Progenitor cell of endocrine pancreas (in vitro differentiated cells): ENCODE results near the gene PHTF2. TPM values are rescaled to one million over a fixed set of nuclear protein-coding genes. Genes with fewer than 3 reads are reported as not detected.
A peak's percentile ranks its signal among the peaks of the same experiment; 100 is the strongest.

ENCODE experiments used
- DNase-seq: peaks from one replicate; pipeline ENCODE4 v3.0.0; 2021; ENCODE audit warnings: low spot score; ENCODE audit not compliant: unreplicated experiment
- H3K27ac Mint-ChIP-seq: 2 replicates; pipeline ENCODE4 v1.8.0; 2021; ENCODE audit warnings: mild to moderate bottlenecking, moderate library complexity, mixed read lengths
- H3K27me3 Mint-ChIP-seq: 2 replicates; pipeline ENCODE4 v1.8.0; 2021; ENCODE audit warnings: mixed read lengths
- H3K36me3 Mint-ChIP-seq: 2 replicates; pipeline ENCODE4 v1.8.0; 2022; ENCODE audit warnings: mixed read lengths; ENCODE audit not compliant: insufficient read depth
- H3K4me1 Mint-ChIP-seq: 2 replicates; pipeline ENCODE4 v1.8.0; 2021; ENCODE audit warnings: low read depth, mixed read lengths
- H3K4me3 Mint-ChIP-seq: 2 replicates; pipeline ENCODE4 v1.8.0; 2021; ENCODE audit warnings: low read depth, mild to moderate bottlenecking, moderate library complexity, mixed read lengths
- H3K9me3 Mint-ChIP-seq: 2 replicates; pipeline ENCODE4 v1.8.0; 2021; ENCODE audit warnings: low read depth, mixed read lengths
- total RNA-seq: library from RNA; stranded (reverse); gene quantifications from 2 replicates; pipeline ENCODE4 v1.2.1, GENCODE V29; 2021
- TF ChIP-seq, protein P1 (sequence below): fragments of 200-600 bp; sonication (generic); IDR thresholded peaks from one replicate; pipeline ENCODE4 v1.5.0; 2021; ENCODE audit warnings: antibody characterized with exemption, mild to moderate bottlenecking; ENCODE audit not compliant: unreplicated experiment

PHTF2 gene
- total RNA-seq, 1 donor from 2014 or later, result 13.0 TPM

DNA sequence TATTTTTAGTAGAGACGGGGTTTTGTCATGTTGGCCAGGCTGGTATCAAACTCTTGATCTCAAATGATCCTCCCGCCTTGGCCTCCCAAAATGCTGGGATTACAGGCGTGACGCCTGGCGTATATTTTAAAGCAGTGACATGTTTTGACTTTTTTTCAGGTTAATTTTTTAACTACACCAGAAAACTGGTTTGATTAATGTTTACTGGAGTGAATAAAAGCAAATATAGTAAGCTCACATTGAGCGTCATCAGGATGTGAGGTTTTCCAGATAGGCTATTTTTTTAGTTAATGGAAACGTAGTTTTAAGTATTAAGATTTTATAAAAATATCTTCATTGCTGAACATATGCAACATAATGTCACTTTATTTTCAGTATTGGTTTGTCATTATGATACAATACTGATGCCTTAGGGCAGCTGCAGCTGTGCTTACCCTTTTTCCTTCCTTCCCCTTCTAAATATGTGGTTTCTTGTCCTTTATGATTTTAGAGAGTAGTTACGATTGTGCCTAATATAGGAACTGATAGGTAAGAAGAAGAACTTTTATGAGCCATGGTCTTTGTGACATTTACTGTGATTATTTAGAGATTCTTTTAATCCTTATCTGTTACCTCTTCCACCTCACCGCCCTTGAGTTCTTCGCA lies 37.6 kb upstream of the PHTF2 start:
- Mint-ChIP-seq H3K27ac (no peak overlapping the region), H3K27me3 (no peaks in the 10 kb centered on the region), H3K9me3 (no peaks in the 10 kb centered on the region), H3K36me3 (no peaks in the 10 kb centered on the region), H3K4me3 (no peak overlapping the region), H3K4me1 (peaks cover 11% of the 10 kb centered on the region)
- no peak for DNase-seq
- TF ChIP-seq, protein P1, sequence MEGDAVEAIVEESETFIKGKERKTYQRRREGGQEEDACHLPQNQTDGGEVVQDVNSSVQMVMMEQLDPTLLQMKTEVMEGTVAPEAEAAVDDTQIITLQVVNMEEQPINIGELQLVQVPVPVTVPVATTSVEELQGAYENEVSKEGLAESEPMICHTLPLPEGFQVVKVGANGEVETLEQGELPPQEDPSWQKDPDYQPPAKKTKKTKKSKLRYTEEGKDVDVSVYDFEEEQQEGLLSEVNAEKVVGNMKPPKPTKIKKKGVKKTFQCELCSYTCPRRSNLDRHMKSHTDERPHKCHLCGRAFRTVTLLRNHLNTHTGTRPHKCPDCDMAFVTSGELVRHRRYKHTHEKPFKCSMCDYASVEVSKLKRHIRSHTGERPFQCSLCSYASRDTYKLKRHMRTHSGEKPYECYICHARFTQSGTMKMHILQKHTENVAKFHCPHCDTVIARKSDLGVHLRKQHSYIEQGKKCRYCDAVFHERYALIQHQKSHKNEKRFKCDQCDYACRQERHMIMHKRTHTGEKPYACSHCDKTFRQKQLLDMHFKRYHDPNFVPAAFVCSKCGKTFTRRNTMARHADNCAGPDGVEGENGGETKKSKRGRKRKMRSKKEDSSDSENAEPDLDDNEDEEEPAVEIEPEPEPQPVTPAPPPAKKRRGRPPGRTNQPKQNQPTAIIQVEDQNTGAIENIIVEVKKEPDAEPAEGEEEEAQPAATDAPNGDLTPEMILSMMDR, result no peak

DNA sequence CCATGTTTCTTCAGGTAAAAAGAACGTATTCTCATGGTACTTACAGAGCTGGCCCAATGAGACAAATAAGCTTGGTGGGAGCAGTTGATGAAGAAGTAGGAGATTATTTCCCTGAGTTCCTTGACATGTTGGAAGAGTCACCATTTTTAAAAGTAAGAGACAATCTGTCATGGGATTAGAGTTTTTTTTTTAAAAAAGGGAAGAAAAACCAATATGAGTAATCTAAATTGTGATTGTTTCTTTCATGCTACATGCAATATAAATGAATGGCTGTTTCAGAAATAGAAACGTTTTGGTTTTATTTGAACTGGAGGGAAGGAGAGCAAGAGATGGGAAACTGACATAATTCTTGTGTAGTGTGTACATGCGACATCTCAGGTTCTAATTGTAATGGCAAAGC lies 33.1 kb upstream of the PHTF2 start:
- no peak for DNase-seq
- Mint-ChIP-seq H3K4me1 (peaks cover 20% of the 10 kb centered on the region), H3K27me3 (no peaks in the 10 kb centered on the region), H3K27ac (peak overlapping the region; percentile 3), H3K9me3 (no peaks in the 10 kb centered on the region), H3K4me3 (no peak overlapping the region), H3K36me3 (peaks cover 6% of the 10 kb centered on the region)
- TF ChIP-seq, protein P1, result no peak

DNA sequence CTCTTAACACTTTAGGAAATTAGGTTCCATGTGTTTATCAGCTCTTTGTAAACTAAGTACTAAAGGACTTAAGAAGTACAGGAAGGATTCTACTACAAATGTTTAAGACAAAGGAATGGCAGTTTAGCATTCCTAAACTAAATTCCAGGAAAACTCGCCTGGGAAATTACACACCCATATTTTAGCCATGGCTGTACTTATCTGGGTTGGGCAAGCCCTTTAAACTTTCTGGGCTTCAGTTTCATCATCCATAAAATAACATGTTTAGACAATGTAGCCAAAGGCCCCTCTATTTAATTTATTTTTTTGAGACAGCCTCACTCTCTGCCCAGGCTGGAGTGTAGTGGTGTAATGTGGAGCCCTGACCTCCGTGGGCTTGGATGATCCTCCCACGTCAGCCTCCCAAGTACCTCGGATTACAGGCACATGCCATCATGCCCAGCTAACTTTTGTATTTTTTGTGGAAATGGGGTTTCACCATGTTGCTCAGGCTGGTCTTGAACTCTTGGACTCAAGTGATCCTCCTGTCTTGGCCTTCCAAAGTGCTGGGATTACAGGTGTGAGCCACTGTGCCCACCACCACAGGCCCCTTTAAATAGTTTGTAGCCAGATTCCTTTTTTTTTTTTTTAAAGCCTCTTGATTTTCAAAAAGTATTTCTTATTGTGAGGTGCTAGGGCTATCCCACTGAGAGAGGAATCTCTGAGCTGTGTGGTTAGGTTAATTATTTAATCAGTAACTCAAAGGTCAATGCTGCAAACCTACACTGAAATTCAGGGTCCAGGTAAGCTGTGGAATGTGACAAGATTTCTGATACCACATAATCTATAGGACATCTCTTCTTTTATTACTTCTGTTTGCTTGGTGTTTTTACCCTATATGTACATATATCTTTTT lies 32.4 kb upstream of the PHTF2 start:
- Mint-ChIP-seq H3K4me1 (peaks cover 19% of the 10 kb centered on the region), H3K9me3 (no peaks in the 10 kb centered on the region), H3K27ac (peak overlapping the region; percentile 17), H3K36me3 (peaks cover 7% of the 10 kb centered on the region), H3K4me3 (peak overlapping the region; percentile 24), H3K27me3 (no peaks in the 10 kb centered on the region)
- TF ChIP-seq, protein P1, result no peak
- no peak for DNase-seq

DNA sequence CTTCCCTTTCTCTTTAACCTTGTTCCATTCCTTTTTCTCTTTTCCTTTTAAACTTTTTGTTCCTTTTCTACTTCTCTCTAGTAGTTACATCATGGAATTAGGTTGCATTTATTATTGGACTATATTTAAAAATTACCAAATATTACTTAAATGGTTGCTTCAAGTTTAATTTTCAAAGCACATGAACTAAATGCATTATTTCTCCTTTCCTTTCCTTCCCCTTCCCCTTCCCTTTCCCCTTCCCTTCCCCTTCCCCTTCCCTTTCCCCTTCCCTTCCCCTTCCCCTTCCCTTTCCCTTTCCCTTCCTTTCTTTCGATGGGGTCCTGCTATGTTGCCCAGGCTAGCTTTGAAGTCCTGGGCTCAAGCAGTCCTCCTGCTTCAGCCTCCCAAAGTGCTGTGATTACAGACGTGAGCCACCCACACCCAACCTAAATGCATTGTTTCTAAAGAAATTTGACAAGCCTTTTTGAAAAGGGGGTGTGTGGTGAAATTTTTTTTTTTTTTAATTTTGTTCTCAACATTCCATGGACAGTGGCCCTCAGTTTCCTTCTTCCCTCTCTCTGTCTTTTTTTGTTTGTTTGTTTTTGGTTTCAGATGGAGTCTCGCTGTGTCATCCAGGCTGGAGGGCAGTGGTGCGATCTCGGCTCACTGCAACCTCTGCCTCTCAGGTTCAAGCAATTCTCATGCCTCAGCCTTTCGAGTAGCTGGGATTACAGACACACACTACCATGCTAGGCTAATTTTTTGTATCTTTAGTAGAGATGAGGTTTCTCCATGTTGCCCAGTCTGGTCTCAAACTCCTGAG lies 31.6 kb upstream of the PHTF2 start:
- Mint-ChIP-seq H3K9me3 (no peaks in the 10 kb centered on the region), H3K4me3 (peak overlapping the region; percentile 51), H3K4me1 (peaks cover 17% of the 10 kb centered on the region), H3K27me3 (no peaks in the 10 kb centered on the region), H3K27ac (peak overlapping the region; percentile 90), H3K36me3 (peaks cover 7% of the 10 kb centered on the region)
- no peak for DNase-seq
- TF ChIP-seq, protein P1, result no peak

DNA sequence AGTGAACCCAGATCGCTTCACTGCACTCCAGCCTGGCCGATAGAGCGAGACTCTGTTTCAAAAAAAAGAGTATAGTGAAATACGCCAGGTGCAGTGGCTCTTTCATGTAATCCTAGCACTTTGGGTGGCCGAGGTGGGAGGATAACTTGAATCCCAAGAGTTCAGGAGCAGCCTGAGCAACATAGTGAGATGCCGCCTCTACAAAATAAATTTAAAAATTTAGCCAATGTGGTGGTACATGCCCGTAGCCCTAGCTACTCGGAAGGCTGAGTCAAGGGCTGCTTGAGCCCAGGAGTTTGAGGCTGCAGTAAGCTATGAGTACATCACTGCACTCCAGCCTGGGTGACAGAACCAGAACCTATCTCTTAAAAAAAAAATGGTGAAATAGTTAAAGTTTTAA lies 28.3 kb upstream of the PHTF2 start:
- H3K4me1 Mint-ChIP-seq, result peaks cover 15% of the 10 kb centered on the region
- DNase-seq, result no peak
- H3K9me3 Mint-ChIP-seq, result no peaks in the 10 kb centered on the region
- TF ChIP-seq, protein P1, result no peak
- no peak overlapping the region for H3K27ac Mint-ChIP-seq
- H3K36me3 Mint-ChIP-seq, result peaks cover 10% of the 10 kb centered on the region
- H3K27me3 Mint-ChIP-seq, result no peaks in the 10 kb centered on the region
- H3K4me3 Mint-ChIP-seq, result no peak overlapping the region
